Amniotic stem cell (primary cell): ENCODE results near the gene LYPLAL1.
"Not testable (repeated sequence)": the region's sequence is repeated elsewhere in the genome, so short reads cannot be mapped to it uniquely, and the experiment has no call there.

Experiments used
- DNase-seq: peaks from one replicate; lab custom pipeline; 2025; lab: John Stamatoyannopoulos, UW

LYPLAL1 gene

DNA sequence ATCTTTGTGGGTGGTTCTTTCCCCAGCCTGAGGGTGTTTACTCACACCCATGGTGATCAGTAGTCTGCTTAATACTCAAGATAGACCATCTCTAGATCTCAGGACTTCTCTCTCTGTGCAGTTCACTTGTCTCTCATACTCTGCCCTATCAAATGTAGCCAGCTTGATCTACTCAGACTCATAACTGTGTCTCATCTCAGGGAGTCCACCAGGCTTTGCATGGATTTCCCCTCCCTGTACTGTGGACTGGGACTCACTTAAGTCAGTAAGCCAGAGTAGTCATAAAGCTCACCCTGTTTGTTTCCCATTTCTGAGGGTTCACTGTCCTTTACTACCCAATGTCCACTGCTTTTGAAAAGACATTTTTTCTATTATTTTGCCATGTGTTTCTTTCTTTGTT, 41.8 kb downstream of the LYPLAL1 start:
- no peak for DNase-seq

DNA sequence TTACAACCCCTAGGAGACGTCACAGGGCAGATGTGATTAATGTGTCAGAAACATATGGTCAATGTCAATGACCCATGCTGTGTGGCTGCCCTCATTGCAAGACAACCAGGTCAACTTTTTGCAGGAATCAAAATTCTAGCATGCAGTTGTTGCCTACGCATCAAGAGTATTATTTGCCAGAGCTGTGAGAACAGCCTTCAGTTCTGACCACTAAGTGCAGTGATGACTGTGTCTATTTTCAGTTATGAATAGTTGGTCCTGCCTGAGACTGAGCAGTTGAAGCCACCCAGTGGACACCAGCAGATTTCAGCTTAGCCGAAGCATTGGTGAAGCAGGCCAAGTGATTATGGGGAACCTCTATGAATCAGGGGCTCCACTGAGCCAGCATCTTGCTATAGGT, 47.3 kb downstream of the LYPLAL1 start:
- DNase-seq: no peak

DNA sequence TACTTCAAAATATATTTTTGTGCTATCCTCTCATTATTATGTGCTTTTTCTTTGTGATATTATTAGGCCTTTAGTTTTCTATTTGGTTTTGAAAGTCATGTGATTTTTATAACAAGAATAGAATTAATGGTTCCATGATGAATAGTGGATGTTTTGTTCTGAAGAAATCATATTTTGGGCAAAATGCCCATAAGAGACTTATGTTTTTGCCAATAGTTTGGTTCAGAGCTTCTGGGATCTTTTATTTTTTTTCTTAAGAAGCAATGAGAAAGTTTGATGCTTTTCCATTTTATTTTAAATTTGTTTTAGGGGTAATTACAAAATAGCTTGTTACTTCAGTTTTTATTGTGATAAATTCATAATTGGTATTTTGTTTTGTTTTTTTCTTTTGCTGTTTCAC, 49.8 kb downstream of the LYPLAL1 start:
- no peak for DNase-seq

DNA sequence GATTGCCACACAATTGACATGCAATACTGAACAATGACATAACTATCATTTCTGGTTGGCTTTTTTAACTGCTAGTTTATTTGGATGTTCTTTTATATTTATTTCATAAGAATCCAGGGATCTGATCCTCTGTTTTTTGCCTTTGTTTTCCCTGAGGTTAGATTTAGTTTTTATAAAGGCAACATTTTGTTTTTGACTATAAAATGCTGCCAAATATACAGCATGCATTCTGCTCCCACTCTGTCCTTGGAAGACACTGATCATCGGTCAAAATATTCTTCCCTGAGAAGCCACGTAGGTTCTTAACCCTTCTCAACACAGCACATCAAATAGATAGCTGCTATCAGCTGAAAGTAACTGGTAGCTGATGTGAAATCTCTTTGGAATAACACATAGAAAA, 52.5 kb downstream of the LYPLAL1 start:
- DNase-seq: no peak

DNA sequence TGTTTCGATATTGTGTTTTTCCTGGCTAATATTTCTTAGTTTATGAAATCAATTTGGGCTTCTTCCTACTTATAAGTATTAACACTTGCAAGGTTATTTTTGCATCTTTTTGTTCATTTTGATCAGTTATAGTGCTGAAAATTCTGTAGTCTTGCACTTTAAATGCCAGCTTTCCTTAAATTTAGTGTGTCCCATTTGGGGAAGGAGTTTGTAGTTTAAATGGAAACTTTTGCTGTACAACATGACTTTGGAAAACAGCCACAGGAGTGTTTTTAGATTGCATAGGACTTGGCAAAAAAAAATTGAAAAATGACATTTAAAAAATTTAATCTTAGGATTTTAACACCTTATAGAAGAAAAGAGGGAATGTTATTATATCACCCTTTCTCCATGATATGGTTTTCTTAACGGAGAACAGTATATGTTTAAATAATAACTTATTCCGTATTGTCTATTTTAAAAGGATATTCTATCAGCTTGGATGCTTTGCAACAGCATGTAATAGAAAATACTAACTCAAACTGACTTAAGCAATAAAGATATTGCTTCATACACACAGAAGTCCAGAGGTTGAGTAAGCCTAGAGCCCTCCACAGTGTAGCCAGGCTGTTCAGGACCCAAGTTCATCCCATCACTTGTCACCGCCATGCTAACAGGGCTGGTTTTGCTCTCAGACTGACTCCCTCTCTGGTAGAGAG, 53.8 kb downstream of the LYPLAL1 start:
- DNase-seq: no peak

DNA sequence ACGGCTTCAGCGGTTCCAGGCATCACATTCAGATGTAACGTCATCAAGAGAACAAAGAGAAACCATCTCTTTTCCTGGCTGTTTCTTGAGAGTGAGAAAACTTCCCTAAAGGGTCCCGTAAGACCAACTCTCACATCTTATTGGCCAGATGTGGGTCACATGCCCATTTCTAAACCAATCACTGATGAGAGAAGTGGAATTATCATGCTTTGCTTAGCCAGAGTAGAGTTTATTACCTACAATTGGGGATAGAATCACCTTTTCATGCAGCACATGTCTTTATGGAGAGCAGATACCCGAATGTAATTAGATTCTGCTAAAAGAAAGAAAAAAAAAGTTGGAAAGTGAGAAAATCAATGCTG, 54.4 kb downstream of the LYPLAL1 start:
- DNase-seq: no peak

DNA sequence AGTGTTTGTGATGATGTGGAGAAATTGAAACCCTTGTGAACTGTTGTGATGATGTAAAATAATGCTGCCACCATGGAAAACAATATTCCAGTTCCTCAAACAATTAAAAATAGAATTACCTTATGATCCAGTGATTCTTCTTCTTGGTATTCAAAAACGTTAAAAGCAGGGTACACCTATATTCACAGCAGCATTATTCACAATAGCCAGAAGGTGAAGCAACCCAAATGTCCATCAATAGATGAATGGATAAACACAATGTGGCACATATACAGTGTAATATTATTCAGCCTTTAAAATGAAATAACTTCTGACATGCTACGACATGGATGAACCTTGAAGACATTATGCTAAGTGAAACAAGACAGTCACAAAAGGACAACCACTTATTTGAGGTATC, 59.2 kb downstream of the LYPLAL1 start:
- no peak for DNase-seq

DNA sequence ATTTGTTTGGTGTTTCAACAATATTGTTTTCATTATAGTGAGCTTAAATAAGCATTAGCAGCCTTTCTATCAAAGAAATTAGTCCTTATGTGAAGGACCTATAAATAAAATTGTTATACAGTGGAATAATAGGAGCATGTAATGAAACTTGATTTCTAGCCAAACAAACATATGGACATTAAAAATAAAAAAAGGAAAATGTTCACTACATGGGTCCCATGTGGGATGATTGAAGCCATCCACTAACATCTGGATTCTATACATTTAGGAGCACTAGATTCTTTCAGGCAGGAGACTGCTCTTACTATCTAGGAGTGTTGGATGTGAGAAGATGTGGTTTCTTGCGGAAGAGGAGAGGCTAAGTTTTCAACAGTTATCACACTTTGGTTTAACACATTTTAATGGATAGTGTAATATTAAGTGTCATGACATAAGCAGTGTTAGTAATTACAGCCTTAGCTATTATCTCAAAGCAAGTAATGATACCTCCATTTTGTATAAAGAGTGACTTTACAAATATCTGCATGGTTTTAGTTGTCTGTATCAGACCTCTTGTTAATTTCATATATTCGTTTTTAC, 62.3 kb downstream of the LYPLAL1 start:
- DNase-seq: no peak

DNA sequence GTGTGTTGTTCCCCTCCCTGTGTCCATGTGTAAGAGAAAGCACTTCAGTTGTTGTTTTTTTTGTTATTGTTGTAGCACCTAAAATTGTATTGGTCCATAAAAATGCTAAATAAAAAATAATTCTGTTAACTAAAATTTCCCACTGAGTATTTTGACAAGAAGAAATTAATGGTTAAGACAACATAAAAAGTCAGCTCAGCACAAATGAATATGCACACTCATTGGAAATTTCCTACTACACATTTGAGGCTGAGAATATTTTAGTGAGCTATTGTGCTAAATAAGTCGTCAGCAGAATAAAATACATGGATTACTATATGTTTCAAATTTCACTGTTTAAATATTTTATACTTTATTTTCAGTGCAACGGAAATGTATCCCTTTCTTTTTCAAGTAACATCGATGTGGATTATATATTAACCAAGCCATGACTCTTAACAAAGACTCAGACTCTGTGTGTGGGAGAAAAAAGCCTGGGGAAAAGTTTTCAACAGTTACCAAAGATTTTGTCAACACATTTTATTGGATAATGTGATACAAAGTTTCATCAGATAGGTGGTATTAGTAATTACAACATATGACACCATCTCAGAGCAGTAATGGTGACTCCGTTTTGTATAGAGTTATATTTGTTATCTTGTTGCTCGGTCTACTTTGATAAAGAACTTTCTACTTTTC, 63.4 kb downstream of the LYPLAL1 start:
- DNase-seq: no peak

DNA sequence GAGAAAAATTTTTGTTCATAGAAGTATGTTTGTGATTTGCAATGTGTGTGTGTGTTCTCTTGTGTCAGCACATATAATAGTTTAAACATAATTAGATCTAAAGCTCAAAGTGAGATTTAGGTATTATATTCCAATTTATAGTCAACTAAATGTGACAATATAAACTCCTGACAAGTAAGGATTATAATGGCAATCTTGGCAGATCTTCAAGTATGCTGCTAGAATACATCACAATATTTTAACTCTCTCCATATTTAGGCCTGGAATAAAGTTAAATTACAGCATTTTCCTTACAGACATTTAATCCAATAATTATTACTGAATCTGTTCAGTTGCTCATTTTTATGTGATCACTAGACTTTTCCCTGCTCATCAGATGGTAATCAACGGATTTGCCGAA, 65.8 kb downstream of the LYPLAL1 start:
- no peak for DNase-seq

DNA sequence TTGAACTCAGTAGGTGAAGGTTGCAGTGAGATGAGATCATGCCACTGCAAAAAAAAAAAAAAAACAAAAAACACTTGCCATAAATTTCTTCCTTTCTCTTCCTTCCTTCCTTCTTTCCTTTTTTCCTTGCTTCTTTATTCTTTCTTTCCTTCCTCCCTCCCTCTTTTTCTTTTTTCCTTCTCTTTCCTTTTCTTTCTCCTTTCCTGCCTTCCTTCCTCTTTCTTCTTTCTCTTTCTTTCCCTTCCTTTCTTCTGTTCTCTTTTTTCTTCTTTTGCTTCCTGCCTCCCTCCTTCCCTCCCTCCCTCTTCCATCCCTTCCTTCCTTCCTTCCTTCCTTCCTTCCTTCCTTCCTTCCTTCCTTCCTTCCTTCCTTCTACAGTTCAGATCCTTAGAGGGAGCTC, 71.2 kb downstream of the LYPLAL1 start:
- DNase-seq: no peak

DNA sequence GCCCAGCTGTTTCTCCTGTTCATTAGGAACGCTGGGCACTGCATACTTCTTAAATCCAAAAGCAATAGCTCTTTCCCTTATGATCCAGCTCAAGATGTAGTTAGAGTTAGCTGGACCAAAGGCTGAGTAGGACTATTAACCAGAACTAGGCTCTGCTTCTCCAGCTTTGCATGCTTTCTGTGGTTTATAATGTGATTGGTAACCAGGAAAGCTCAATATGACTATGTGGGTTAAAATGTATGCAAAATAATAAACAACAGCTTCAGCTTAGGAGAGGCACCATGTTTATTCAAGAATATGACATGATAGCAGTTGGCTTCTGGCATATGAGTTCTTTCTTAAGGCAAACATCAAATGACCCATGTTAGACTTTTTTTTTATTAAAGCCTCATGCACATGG, 73.8 kb downstream of the LYPLAL1 start:
- no peak for DNase-seq

DNA sequence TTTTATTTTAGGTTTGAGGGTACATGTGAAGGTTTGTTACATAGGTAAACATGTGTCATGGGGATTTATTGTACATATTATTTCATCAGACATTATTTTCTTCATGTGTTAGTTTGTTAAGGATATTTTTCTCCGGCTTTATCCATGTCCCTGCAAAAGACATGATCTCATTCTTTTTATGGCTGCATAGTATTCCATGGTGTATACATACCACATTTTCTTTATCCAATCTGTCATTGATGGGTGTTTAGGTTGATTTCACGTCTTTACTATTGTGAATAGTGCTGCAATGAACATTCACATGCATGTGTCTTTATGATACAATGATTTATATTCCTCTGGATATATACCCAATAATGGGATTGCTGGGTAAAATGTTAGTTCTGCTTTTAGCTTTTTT, 76.8 kb downstream of the LYPLAL1 start:
- not testable (repeated sequence) for DNase-seq

DNA sequence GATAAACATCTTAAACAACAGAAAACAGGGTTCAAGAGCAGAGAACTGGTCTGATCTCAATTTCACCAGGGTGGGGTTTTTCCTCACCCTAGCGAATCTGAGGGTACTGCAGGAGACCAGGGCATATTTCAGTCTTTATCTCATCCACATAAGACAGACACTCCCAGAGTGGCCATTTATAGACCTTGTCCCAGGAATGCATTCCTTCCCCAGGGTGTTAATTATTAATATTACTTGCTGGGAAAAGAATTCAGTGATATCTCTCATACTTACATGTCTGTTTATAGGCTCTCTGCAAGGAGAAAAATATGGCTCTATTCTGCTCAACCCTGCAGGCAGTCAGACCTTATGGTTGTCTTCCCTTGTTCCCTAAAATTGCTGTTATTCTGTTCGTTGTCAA, 84.1 kb downstream of the LYPLAL1 start:
- DNase-seq: no peak

DNA sequence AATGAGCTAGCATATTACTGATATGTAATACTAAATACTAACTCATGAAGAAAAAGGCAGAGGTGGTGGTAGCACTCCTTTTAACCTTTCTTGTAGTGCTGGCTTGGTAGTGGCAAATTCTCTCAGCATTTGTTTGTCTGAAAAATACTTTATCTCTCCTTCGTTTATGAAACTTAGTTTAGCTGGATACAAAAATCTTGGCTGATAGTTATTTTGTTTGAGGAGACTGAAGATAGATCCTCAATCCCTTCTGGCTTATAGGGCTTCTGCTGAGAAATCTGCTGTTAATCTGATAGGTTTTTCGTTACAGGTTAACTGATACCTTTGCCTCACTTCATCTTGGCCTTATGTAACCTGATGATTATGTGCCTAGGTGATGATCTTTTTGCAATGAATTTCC, 87.8 kb downstream of the LYPLAL1 start:
- no peak for DNase-seq
